Left ventricle myocardium inferior (tissue), 1 donor: ENCODE measurements around the gene HELZ. TPM values are rescaled to one million over a fixed set of nuclear protein-coding genes. Genes with fewer than 3 reads are reported as not detected.

Source experiments
- DNase-seq: peaks from one replicate; pipeline ENCODE4 v3.0.0-alpha.2; 2020
- H3K27ac ChIP-seq: fragments of 200-600 bp; replicated peaks from 2 replicates; pipeline ENCODE4 v1.8.0; 2021
- H3K27me3 ChIP-seq: fragments of 200-600 bp; 2 replicates; pipeline ENCODE4 v1.8.0; 2021; ENCODE audit warnings: low read depth
- H3K36me3 ChIP-seq: fragments of 200-600 bp; 2 replicates; pipeline ENCODE4 v1.8.0; 2021
- H3K4me1 ChIP-seq: fragments of 200-600 bp; 2 replicates; pipeline ENCODE4 v1.8.0; 2021
- H3K4me3 ChIP-seq: fragments of 200-600 bp; 2 replicates; pipeline ENCODE4 v1.8.0; 2021; ENCODE audit warnings: mild to moderate bottlenecking, moderate library complexity
- H3K9me3 ChIP-seq: fragments of 200-600 bp; replicated peaks from 2 replicates; pipeline ENCODE4 v1.8.0; 2021
- intact Hi-C: fragments of 100-400 bp; cut with micrococcal nuclease; formaldehyde crosslinking; loops from one replicate; pipeline ENCODE4 v1.11.0; 2022
- total RNA-seq: library from RNA; stranded (reverse); fragmentation: NEBNext Ultra II Directional; extraction: Animal tissue kit (Norgen Biotek cat#: 25700); gene quantifications from one replicate; pipeline ENCODE4 v1.2.1, GENCODE V29; 2021
- TF ChIP-seq, protein P1 (sequence below): fragments of 200-600 bp; IDR thresholded peaks from 2 replicates; pipeline ENCODE4 v1.8.0; 2021; ENCODE audit warnings: antibody characterized with exemption, mild to moderate bottlenecking, borderline replicate concordance
- donor health status: DM: no; HTN: yes; CAD: no; lungs with severe emphysema.

HELZ gene
- total RNA-seq, 1 donor from 2014 or later, result 36.7 TPM

DNA sequence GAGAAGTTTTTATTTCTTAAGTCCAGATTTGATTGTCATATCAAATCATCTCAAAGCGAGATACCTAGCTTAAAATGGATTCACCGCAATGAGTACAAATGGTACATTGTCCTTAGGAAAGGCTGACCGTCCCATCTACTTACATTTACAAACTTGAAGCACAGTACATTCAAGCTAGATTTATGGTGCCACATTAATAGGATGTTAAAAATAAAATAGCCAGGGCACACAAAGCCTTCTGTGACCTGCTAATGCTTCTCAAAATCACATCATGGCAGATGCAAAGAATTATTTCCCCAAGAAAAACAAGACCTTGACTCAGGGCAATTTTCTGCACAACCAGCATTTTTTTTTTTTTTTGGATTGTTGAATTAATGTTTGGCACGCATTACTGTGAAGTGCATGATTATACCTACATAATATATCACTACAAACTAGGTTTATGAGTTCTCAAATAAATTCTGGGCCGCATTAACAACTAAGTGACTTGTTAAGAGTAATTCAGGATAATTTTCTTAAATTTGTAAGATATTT is 175.3 kb downstream of the HELZ start:
- Histone ChIP-seq H3K4me3 (no peak overlapping the region), H3K9me3 (no peaks in the 10 kb centered on the region), H3K36me3 (peaks cover 6% of the 10 kb centered on the region), H3K4me1 (no peaks in the 10 kb centered on the region), H3K27me3 (no peaks in the 10 kb centered on the region), H3K27ac (no peak overlapping the region)
- TF ChIP-seq, protein P1, sequence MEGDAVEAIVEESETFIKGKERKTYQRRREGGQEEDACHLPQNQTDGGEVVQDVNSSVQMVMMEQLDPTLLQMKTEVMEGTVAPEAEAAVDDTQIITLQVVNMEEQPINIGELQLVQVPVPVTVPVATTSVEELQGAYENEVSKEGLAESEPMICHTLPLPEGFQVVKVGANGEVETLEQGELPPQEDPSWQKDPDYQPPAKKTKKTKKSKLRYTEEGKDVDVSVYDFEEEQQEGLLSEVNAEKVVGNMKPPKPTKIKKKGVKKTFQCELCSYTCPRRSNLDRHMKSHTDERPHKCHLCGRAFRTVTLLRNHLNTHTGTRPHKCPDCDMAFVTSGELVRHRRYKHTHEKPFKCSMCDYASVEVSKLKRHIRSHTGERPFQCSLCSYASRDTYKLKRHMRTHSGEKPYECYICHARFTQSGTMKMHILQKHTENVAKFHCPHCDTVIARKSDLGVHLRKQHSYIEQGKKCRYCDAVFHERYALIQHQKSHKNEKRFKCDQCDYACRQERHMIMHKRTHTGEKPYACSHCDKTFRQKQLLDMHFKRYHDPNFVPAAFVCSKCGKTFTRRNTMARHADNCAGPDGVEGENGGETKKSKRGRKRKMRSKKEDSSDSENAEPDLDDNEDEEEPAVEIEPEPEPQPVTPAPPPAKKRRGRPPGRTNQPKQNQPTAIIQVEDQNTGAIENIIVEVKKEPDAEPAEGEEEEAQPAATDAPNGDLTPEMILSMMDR, result no peak
- DNase-seq, result no peak
- intact Hi-C loops, result no loop called here

DNA sequence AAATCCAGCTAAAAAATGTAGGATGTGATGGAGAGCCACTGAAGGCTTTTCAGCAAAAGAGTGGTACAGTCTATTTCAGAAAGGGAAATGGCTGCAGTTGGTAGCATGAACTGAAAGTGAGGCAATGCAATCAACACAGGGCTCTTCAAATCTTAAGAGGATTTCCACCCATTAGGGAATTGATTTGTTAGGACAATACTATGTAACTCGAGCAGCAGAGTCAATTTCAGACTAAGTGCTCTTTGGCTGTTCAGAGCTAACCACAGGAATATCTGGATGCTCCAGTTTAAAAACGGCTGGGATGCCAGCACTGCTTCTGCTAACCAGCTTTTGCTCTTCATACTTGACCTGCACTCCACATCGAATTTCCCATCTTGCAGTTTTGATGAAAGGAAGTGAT is 176.0 kb downstream of the HELZ start:
- Histone ChIP-seq H3K9me3 (no peaks in the 10 kb centered on the region), H3K4me3 (no peak overlapping the region), H3K36me3 (peaks cover 6% of the 10 kb centered on the region), H3K27ac (no peak overlapping the region), H3K4me1 (no peaks in the 10 kb centered on the region), H3K27me3 (no peaks in the 10 kb centered on the region)
- intact Hi-C loops, result no loop called here
- no peak for DNase-seq
- TF ChIP-seq, protein P1, result no peak

DNA sequence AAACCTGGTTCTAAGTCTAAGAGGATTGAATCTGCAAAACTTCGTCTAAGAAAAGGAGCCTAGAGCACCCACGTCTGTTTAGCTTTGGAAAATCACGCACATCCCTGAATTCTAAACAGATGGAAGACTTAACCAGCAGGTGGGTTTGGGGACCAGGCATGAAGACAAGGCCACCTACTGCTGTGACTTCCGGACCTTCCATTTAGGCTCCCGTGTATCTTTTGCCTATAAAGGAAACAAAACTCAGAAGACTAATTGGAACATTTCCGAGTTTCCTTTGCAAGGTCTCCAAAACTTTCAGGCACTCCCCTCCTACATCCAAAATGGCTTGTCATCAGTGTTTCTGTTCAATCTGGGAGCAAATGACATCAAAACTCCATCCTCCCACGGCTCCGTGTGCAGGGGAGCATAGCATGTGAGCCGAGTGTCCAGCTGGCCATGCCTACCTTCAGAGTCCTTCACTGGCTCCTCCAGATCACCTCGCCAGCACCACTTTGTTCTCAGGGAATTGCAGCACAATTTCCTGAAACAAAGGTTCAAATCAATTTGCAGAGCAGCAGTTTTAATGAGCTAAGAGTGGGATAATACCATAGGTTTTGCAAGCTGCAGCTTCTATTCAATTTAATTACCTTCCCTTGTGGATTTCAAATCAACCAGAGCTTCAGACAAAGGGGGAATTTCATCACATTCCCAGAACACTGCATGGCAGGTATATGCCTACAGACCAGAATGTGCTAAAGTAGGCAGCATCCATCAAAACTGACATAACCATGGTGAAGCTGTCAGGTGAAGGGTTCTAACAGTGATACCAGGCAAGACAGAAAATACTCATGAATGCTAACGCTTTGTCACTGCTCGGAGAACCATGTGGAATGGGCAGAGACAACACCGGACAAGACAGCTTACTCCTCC is 177.2 kb downstream of the HELZ start:
- H3K27me3 ChIP-seq, result no peaks in the 10 kb centered on the region
- TF ChIP-seq, protein P1, result no peak
- intact Hi-C loops, result no loop called here
- no peak overlapping the region for H3K27ac ChIP-seq
- H3K36me3 ChIP-seq, result no peaks in the 10 kb centered on the region
- H3K9me3 ChIP-seq, result no peaks in the 10 kb centered on the region
- H3K4me3 ChIP-seq, result no peak overlapping the region
- no peaks in the 10 kb centered on the region for H3K4me1 ChIP-seq
- DNase-seq, result no peak

DNA sequence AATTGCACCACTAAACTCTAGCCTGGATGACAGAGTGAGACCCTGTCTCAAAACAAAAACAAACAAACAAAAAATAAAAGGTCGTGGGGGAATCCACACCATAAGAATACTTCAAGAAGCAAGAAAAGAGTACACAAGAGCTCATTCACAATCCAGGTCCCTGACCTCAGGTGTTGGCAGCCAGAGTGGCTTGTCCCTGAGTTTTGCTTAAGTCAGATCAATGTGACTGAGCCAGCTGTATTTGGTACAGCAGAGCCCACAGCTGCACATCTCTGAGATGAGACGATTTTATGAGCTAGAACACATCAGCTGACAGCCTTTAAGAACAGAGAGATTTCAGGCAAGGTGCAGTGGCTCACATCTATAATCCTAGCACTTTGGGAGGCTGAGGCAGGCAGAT is 178.3 kb downstream of the HELZ start:
- no peak for DNase-seq
- Histone ChIP-seq H3K4me1 (no peaks in the 10 kb centered on the region), H3K36me3 (no peaks in the 10 kb centered on the region), H3K4me3 (no peak overlapping the region), H3K27me3 (no peaks in the 10 kb centered on the region), H3K9me3 (no peaks in the 10 kb centered on the region), H3K27ac (no peak overlapping the region)
- TF ChIP-seq, protein P1, result no peak
- intact Hi-C loops, result no loop called here

DNA sequence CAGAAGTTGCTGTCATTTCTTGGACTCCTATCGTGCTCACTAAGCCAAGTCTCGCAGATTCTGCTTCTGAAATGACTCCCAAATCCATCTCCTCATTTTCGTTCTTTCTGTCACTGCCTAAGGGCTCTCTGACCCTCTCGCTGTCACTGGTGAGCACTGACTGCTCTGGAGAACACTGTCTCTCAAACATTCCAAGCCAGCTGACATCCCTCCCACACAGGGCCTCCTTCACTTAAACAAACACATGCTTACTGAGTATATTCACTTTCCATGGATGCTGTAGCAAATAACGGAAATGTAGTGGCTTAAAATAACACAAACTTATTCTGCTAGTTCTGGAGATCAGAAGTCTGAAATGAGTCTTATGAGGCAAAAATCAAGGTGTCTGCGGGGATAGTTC is 181.9 kb downstream of the HELZ start:
- Histone ChIP-seq H3K27me3 (no peaks in the 10 kb centered on the region), H3K4me3 (no peak overlapping the region), H3K36me3 (no peaks in the 10 kb centered on the region), H3K4me1 (no peaks in the 10 kb centered on the region), H3K9me3 (no peaks in the 10 kb centered on the region), H3K27ac (no peak overlapping the region)
- TF ChIP-seq, protein P1, result no peak
- intact Hi-C loops, result no loop called here
- no peak for DNase-seq
